Keratinocyte (primary cell): ENCODE results near the gene C20orf173. TPM values are rescaled to one million over a fixed set of nuclear protein-coding genes. Genes with fewer than 3 reads are reported as not detected.

ENCODE experiments used
- DNase-seq: peaks from one replicate; pipeline ENCODE4 v3.0.0-alpha.2; 2011; ENCODE audit warnings: low read depth, missing footprints, low spot score
- FAIRE-seq: peaks from 2 replicates; lab custom pipeline; 2011; peaks lifted over from hg19 to GRCh38; lab: Jason Lieb, UNC
- H2AFZ ChIP-seq: 2 replicates; pipeline ENCODE4 v1.6.0; 2012; ENCODE audit warnings: low read length, control low read depth, inconsistent platforms; ENCODE audit not compliant: control insufficient read depth
- H3K27ac ChIP-seq: 2 replicates; pipeline ENCODE4 v1.5.1; 2011; ENCODE audit warnings: low read length; ENCODE audit not compliant: control insufficient read depth, insufficient read depth
- H3K27me3 ChIP-seq: 3 replicates; pipeline ENCODE4 v1.6.0; 2011; ENCODE audit warnings: low read length; ENCODE audit not compliant: control insufficient read depth, insufficient read depth; ENCODE audit errors: extremely low read depth
- H3K36me3 ChIP-seq, 2 experiments: 2 replicates in 1 of 2; 3 replicates in 1 of 2; pipeline ENCODE4 v1.5.1; 2011; ENCODE audit warnings: low read length in 2 of 2, mild to moderate bottlenecking in 1 of 2; ENCODE audit not compliant: control insufficient read depth in 2 of 2, insufficient read depth in 2 of 2; ENCODE audit errors: extremely low read depth in 1 of 2
- H3K4me1 ChIP-seq: 3 replicates; pipeline ENCODE4 v1.5.1; 2011; ENCODE audit warnings: low read length; ENCODE audit not compliant: control insufficient read depth, insufficient read depth; ENCODE audit errors: extremely low read depth
- H3K4me2 ChIP-seq: 3 replicates; pipeline ENCODE4 v1.6.0; 2011; ENCODE audit warnings: low read depth, low read length; ENCODE audit not compliant: control insufficient read depth, insufficient read depth; ENCODE audit errors: extremely low read depth
- H3K4me3 ChIP-seq, 3 experiments: fragments of 200-600 bp in 1 of 3; sonication (generic) in 1 of 3; 2 replicates in 2 of 3; 3 replicates in 1 of 3; pipeline ENCODE4 v1.5.1; 2011 to 2016; ENCODE audit warnings: low read length in 3 of 3, mild to moderate bottlenecking in 3 of 3, control low read depth in 2 of 3, inconsistent platforms in 1 of 3, low read depth in 1 of 3, mixed read lengths in 1 of 3, mixed run types in 1 of 3, moderate library complexity in 1 of 3; ENCODE audit not compliant: control insufficient read depth in 2 of 3, insufficient read depth in 2 of 3; ENCODE audit errors: extremely low read depth in 1 of 3
- H3K79me2 ChIP-seq: 2 replicates; pipeline ENCODE4 v1.6.0; 2012; ENCODE audit warnings: low read length; ENCODE audit not compliant: control insufficient read depth, insufficient read depth
- H3K9ac ChIP-seq: 3 replicates; pipeline ENCODE4 v1.6.0; 2011; ENCODE audit warnings: low read length; ENCODE audit not compliant: control insufficient read depth, insufficient read depth; ENCODE audit errors: extremely low read depth
- H3K9me1 ChIP-seq: 3 replicates; pipeline ENCODE4 v1.6.0; 2011; ENCODE audit warnings: low read length; ENCODE audit not compliant: control insufficient read depth, insufficient read depth; ENCODE audit errors: extremely low read depth
- H3K9me3 ChIP-seq: 2 replicates; pipeline ENCODE4 v1.5.1; 2012; ENCODE audit warnings: low read depth, low read length; ENCODE audit not compliant: control insufficient read depth
- H4K20me1 ChIP-seq: 3 replicates; pipeline ENCODE4 v1.6.0; 2011; ENCODE audit warnings: low read length; ENCODE audit not compliant: control insufficient read depth, insufficient read depth; ENCODE audit errors: extremely low read depth
- EZH2 ChIP-seq: IDR thresholded peaks from one replicate; pipeline ENCODE4 v1.6.1; 2012; ENCODE audit warnings: inconsistent platforms, mild to moderate bottlenecking, low read length, moderate library complexity
- dilution Hi-C: fragments of 300-500 bp; cut with MboI; formaldehyde crosslinking; loops from one replicate; pipeline ENCODE4 v1.7.0; 2020; ENCODE audit warnings: low sequenced_read_pairs; ENCODE audit not compliant: extremely low pct_ligation_motif_present
- polyA plus RNA-seq, 5 experiments: library from polyadenylated mRNA; depleted of rRNA in 3 of 5; stranded (reverse) in 3 of 5; stranded (forward) in 1 of 5; unstranded in 1 of 5; fragments of >200 nt; gene quantifications; 1 replicate in 1 of 5; 2 replicates in 3 of 5; 3 replicates in 1 of 5; pipeline versions ENCODE4 v1.2.1 to v1.2.3, GENCODE V29; 2011 to 2012; ENCODE audit warnings: missing spikeins in 2 of 5, low read depth in 1 of 5, low replicate concordance in 1 of 5
- TF ChIP-seq, protein P1 (sequence below), 3 experiments: IDR thresholded peaks in 1 of 3; conservative IDR thresholded peaks in 1 of 3; optimal IDR thresholded peaks in 1 of 3; 2 replicates in 2 of 3; 3 replicates in 1 of 3; pipeline versions ENCODE3 to v1.5.1; 2011; ENCODE audit warnings: low read length in 3 of 3, mild to moderate bottlenecking in 3 of 3, moderate library complexity in 2 of 3, control low read depth in 1 of 3, inconsistent platforms in 1 of 3; ENCODE audit not compliant: insufficient read depth in 2 of 3; ENCODE audit errors: extremely low read depth in 1 of 3

Gene C20orf173
- polyA plus RNA-seq, 1 donor (not counting 4 experiments of a cell fraction or from before 2014, with no cell fraction given), result not detected

- no peak for FAIRE-seq
- TF ChIP-seq, protein P1, sequence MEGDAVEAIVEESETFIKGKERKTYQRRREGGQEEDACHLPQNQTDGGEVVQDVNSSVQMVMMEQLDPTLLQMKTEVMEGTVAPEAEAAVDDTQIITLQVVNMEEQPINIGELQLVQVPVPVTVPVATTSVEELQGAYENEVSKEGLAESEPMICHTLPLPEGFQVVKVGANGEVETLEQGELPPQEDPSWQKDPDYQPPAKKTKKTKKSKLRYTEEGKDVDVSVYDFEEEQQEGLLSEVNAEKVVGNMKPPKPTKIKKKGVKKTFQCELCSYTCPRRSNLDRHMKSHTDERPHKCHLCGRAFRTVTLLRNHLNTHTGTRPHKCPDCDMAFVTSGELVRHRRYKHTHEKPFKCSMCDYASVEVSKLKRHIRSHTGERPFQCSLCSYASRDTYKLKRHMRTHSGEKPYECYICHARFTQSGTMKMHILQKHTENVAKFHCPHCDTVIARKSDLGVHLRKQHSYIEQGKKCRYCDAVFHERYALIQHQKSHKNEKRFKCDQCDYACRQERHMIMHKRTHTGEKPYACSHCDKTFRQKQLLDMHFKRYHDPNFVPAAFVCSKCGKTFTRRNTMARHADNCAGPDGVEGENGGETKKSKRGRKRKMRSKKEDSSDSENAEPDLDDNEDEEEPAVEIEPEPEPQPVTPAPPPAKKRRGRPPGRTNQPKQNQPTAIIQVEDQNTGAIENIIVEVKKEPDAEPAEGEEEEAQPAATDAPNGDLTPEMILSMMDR (optimal IDR thresholded peaks at IDR 0.05 in 1 of 3, IDR thresholded peaks at IDR 0.05 in 1 of 3, conservative IDR thresholded peaks at IDR 0.05 in 1 of 3; ENCODE audit: extremely low read depth in 1 of 3, insufficient read depth in 2 of 3, low read length in 3 of 3), result no peak
These were observed 22.1 kb upstream of the C20orf173 start for GRCh38 chr20:35551503-35551902.

GRCh38 chr20:35547329-35547728 is 17.9 kb upstream of the C20orf173 start:
- H3K9me3 ChIP-seq, result no peaks in the 10 kb centered on the region
- FAIRE-seq (no peak), DNase-seq (no peak)
- no peak overlapping the region for H3K27ac ChIP-seq
- peaks cover 6% of the 10 kb centered on the region for H3K4me1 ChIP-seq
- no peak overlapping the region for H3K4me3 ChIP-seq
- H3K4me2 ChIP-seq, result no peak overlapping the region
- no peak overlapping the region for H3K9ac ChIP-seq
- peaks cover 4% of the 10 kb centered on the region for H3K79me2 ChIP-seq
- H3K9me1 ChIP-seq, result peaks cover 2% of the 10 kb centered on the region
- peaks cover 29% of the 10 kb centered on the region in 2 experiments for H3K36me3 ChIP-seq
- no peak for TF ChIP-seq EZH2
- TF ChIP-seq, protein P1 (optimal IDR thresholded peaks at IDR 0.05 in 1 of 3, IDR thresholded peaks at IDR 0.05 in 1 of 3, conservative IDR thresholded peaks at IDR 0.05 in 1 of 3; ENCODE audit: extremely low read depth in 1 of 3, insufficient read depth in 2 of 3, low read length in 3 of 3), result no peak
- no peak overlapping the region for H2AFZ ChIP-seq
- no peaks in the 10 kb centered on the region for H3K27me3 ChIP-seq
- H4K20me1 ChIP-seq, result no peaks in the 10 kb centered on the region
- dilution Hi-C loops, result no loop called here

More at GRCh38 chr20:35551503-35551902, 22.1 kb upstream of the C20orf173 start:
- no peak for DNase-seq
- dilution Hi-C loops, result no loop called here
- Histone ChIP-seq H3K79me2 (no peaks in the 10 kb centered on the region), H3K36me3 (peaks cover 39 to 51% of the 10 kb centered on the region in 2 experiments), H3K9me1 (no peaks in the 10 kb centered on the region), H3K4me3 (no peak overlapping the region), H3K27ac (no peak overlapping the region), H3K9me3 (no peaks in the 10 kb centered on the region), H3K9ac (no peak overlapping the region), H4K20me1 (peaks cover 3% of the 10 kb centered on the region), H3K4me1 (no peaks in the 10 kb centered on the region), H3K27me3 (no peaks in the 10 kb centered on the region), H2AFZ (no peak overlapping the region), H3K4me2 (no peak overlapping the region)
